Measurements from ENCODE around the gene PARVA.

Gene PARVA

DNA sequence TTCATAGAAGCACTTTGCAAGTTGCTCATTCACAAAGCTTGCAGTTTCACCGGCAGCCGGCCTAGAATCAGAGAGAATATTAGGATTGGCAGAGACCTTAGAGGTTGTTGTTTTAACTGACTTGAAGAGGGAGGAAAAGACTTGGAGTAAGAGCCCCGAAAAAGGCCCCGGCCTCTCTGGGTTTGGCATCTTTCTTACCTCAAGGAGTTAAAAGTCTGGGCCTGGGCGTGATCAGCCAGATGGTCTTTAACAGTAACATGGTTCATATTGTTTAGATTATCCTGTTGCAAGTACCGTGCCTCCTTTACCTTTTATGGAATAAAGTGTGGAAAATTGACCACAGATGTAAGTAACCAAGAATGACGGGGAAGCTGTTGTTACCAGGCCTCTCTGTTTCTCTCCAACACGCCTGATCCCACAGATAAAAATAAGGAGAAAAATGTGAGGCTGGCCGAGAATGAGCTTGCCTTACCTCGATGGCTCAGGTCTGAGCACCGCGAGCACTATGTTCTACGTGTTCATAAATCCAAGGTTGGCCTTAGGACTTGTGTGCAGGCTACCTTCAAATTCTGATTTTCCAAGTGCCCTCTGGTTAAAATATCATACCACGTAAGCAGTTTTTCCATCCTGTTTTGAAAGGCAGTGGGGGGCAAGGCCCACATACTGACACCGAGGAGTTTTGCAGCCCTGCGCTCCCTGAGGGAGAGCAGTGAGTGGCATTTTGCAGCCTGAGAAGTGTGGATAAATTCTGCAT is 56.4 kb downstream of the PARVA start:
- Histone ChIP-seq H3K27me3 (ENCODE audit: control insufficient read depth, insufficient read depth, low read length) (no peaks in the 10 kb centered on the region), H3K9ac (ENCODE audit: low read length) (no peak overlapping the region), H3K9me3 (ENCODE audit: control insufficient read depth, insufficient read depth, low read depth, low read length) (no peaks in the 10 kb centered on the region), H3K36me3 (ENCODE audit: control insufficient read depth, insufficient read depth, low read length) (no peaks in the 10 kb centered on the region), H3K27ac (ENCODE audit: low read depth, low read length) (no peak overlapping the region), H3K4me1 (ENCODE audit: control insufficient read depth, insufficient read depth, low read length) (peaks cover 16% of the 10 kb centered on the region), H3K4me3 (ENCODE audit: low read depth, low read length) (no peak overlapping the region)

DNA sequence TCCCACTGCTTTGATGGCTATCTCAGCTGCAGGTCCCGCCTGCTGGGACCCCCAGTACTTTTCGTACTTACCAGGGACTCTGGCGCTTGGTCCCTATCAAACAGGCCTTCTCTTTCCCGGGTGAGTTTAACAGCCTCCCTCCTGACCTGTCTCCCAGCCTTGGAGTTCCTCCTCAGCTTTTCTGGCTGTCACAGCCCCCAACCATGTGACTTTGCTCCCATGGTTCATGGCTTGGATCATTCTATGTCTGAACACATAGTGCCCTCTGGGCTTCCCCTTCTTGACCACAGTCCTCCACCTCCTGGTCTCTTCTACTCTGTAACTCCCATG is 56.9 kb downstream of the PARVA start:
- no peak overlapping the region for H3K27ac ChIP-seq (ENCODE audit: low read depth, low read length)
- H3K36me3 ChIP-seq (ENCODE audit: control insufficient read depth, insufficient read depth, low read length), result no peaks in the 10 kb centered on the region
- no peak overlapping the region for H3K9ac ChIP-seq (ENCODE audit: low read length)
- H3K9me3 ChIP-seq (ENCODE audit: control insufficient read depth, insufficient read depth, low read depth, low read length), result no peaks in the 10 kb centered on the region
- peaks cover 18% of the 10 kb centered on the region for H3K4me1 ChIP-seq (ENCODE audit: control insufficient read depth, insufficient read depth, low read length)
- no peak overlapping the region for H3K4me3 ChIP-seq (ENCODE audit: low read depth, low read length)
- H3K27me3 ChIP-seq (ENCODE audit: control insufficient read depth, insufficient read depth, low read length), result no peaks in the 10 kb centered on the region

DNA sequence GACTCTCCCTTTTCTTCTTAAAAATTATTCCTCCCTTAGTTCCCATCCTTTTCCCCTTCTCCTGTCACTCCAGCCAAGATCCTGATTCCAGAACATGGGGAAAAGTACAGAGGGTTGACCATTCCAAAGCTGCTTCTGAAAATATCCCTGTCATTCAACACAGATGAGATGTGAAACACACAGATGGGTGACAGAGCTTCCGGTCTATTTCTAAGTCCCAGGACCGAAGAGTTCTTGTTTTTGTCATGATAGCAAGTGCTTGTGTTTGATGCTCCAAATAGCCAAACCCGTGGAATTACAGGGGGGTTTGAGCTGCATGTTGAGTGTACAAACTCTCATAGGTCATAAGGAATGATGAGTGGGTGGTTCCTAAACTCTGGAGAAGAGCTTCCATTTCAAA is 57.9 kb downstream of the PARVA start:
- H3K9ac ChIP-seq (ENCODE audit: low read length), result no peak overlapping the region
- H3K4me3 ChIP-seq (ENCODE audit: low read depth, low read length), result no peak overlapping the region
- no peaks in the 10 kb centered on the region for H3K27me3 ChIP-seq (ENCODE audit: control insufficient read depth, insufficient read depth, low read length)
- H3K4me1 ChIP-seq (ENCODE audit: control insufficient read depth, insufficient read depth, low read length), result peaks cover 26% of the 10 kb centered on the region
- H3K9me3 ChIP-seq (ENCODE audit: control insufficient read depth, insufficient read depth, low read depth, low read length), result peaks cover 6% of the 10 kb centered on the region
- no peaks in the 10 kb centered on the region for H3K36me3 ChIP-seq (ENCODE audit: control insufficient read depth, insufficient read depth, low read length)
- no peak overlapping the region for H3K27ac ChIP-seq (ENCODE audit: low read depth, low read length)

DNA sequence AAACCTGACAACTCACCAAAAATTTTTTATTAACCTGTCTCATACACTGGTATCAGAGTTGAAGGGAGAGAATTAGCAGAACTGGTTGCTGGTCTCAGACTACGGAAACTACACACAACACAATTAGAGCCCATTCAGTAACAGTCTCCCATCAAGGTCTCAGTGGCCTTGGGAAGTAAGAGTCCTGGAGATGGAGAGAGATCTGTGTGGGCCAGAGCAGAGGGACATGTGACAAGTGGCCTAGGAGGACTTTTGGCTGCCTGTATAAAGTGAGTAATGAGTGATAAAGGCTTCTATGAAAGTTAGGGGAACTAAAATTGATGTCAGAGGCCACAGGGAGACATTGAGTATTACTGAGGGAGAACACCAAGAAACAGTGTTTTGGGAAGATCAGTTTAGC is 58.9 kb downstream of the PARVA start:
- Histone ChIP-seq H3K36me3 (ENCODE audit: control insufficient read depth, insufficient read depth, low read length) (no peaks in the 10 kb centered on the region), H3K27ac (ENCODE audit: low read depth, low read length) (no peak overlapping the region), H3K4me1 (ENCODE audit: control insufficient read depth, insufficient read depth, low read length) (peaks cover 20% of the 10 kb centered on the region), H3K9ac (ENCODE audit: low read length) (no peak overlapping the region), H3K27me3 (ENCODE audit: control insufficient read depth, insufficient read depth, low read length) (no peaks in the 10 kb centered on the region), H3K4me3 (ENCODE audit: low read depth, low read length) (no peak overlapping the region), H3K9me3 (ENCODE audit: control insufficient read depth, insufficient read depth, low read depth, low read length) (peaks cover 15% of the 10 kb centered on the region)

DNA sequence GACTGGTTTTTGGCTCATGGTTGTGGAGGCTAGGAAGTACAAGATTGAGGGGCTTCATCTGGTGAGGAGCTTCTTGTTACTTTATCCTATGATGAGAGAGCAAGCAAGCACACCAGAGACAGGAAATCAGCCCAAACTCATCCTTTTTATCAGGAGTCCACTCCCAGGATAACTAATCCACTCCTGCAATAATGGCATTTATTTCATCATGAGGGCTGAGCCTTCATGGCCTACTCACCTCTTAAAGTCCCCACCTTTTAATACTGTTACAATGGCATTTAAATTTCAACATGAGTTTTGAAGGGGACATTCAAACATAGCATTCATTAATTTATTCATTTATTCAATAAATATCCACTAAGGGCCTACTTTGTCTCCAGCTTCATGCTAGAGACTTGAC is 60.9 kb downstream of the PARVA start:
- H3K36me3 ChIP-seq (ENCODE audit: control insufficient read depth, insufficient read depth, low read length), result no peaks in the 10 kb centered on the region
- no peak overlapping the region for H3K4me3 ChIP-seq (ENCODE audit: low read depth, low read length)
- H3K9me3 ChIP-seq (ENCODE audit: control insufficient read depth, insufficient read depth, low read depth, low read length), result peaks cover 15% of the 10 kb centered on the region
- H3K9ac ChIP-seq (ENCODE audit: low read length), result no peak overlapping the region
- no peaks in the 10 kb centered on the region for H3K27me3 ChIP-seq (ENCODE audit: control insufficient read depth, insufficient read depth, low read length)
- no peak overlapping the region for H3K27ac ChIP-seq (ENCODE audit: low read depth, low read length)
- peaks cover 20% of the 10 kb centered on the region for H3K4me1 ChIP-seq (ENCODE audit: control insufficient read depth, insufficient read depth, low read length)

DNA sequence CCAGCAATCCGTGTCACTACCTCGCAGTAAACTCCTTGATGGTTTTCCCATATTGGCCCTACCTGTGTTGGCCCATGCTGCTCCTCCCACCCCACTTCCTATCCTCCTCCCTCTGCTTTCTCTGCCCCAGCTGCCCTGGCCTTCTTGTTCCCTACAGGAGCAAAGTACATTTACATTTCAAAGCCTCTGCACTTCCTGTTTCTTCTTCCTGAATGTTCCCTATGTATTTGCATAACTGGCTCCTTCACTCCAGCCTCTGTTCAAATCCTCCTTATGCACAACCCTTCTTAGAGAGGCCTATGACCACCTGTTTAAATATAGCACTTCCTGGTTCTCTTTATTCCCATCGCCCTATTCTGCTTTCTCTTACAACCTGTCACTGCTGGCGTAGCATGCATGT is 62.2 kb downstream of the PARVA start:
- Histone ChIP-seq H3K27ac (ENCODE audit: low read depth, low read length) (no peak overlapping the region), H3K4me3 (ENCODE audit: low read depth, low read length) (no peak overlapping the region), H3K36me3 (ENCODE audit: control insufficient read depth, insufficient read depth, low read length) (no peaks in the 10 kb centered on the region), H3K9ac (ENCODE audit: low read length) (no peak overlapping the region), H3K27me3 (ENCODE audit: control insufficient read depth, insufficient read depth, low read length) (no peaks in the 10 kb centered on the region), H3K9me3 (ENCODE audit: control insufficient read depth, insufficient read depth, low read depth, low read length) (peaks cover 15% of the 10 kb centered on the region), H3K4me1 (ENCODE audit: control insufficient read depth, insufficient read depth, low read length) (peaks cover 10% of the 10 kb centered on the region)

DNA sequence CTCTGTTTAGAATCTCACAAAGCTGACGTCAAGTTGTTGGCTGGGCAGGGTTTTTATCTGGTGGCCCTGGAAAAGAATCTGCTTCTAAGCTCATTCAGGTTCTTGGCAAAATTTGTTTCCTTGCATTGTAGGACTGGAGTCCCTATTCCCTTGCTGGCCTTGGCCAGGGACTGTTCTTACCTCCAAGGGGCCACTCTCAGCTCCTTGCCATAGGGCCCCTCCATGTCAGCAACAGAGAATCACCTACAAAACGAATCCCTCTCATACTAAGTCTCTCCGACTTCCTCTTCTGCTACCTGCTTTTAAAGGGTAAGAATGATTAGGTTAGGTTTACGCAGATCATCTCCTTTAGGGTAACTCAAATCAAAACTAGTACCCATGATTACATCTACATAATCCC is 63.2 kb downstream of the PARVA start:
- Histone ChIP-seq H3K27me3 (ENCODE audit: control insufficient read depth, insufficient read depth, low read length) (no peaks in the 10 kb centered on the region), H3K9me3 (ENCODE audit: control insufficient read depth, insufficient read depth, low read depth, low read length) (peaks cover 15% of the 10 kb centered on the region), H3K4me1 (ENCODE audit: control insufficient read depth, insufficient read depth, low read length) (peaks cover 10% of the 10 kb centered on the region), H3K9ac (ENCODE audit: low read length) (no peak overlapping the region), H3K36me3 (ENCODE audit: control insufficient read depth, insufficient read depth, low read length) (no peaks in the 10 kb centered on the region), H3K27ac (ENCODE audit: low read depth, low read length) (no peak overlapping the region), H3K4me3 (ENCODE audit: low read depth, low read length) (no peak overlapping the region)

DNA sequence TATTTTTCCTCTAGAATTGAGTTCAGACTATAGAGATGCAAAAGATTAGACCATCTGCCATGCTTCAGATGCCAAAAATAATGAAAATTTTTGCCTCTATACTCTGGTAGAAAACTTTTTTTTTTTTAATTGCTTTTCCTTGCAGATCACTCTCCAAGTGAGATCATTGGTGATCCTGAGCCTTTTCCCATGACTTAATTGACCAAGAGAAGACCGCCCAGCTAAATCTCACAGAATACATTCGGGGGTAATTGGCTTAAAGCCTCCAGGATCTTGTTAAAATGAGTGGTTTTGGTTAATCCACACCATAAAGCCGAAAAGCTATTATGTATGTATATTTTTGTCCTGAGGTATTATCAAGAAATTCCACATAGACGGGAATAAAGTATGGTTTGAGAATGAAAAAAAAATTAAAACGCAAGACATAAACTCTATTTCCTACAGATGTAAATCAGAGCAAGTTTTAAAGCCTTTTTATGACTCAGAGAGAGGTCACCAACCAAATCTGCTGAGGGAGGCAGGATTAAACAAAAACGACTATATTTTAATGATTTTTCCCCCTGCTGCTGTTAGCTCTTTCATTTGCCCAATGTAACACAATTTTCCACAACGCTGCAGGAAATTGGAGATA is 64.0 kb downstream of the PARVA start:
- Histone ChIP-seq H3K4me1 (ENCODE audit: control insufficient read depth, insufficient read depth, low read length) (peaks cover 10% of the 10 kb centered on the region), H3K4me3 (ENCODE audit: low read depth, low read length) (no peak overlapping the region), H3K27ac (ENCODE audit: low read depth, low read length) (no peak overlapping the region), H3K9ac (ENCODE audit: low read length) (no peak overlapping the region), H3K36me3 (ENCODE audit: control insufficient read depth, insufficient read depth, low read length) (no peaks in the 10 kb centered on the region), H3K9me3 (ENCODE audit: control insufficient read depth, insufficient read depth, low read depth, low read length) (peaks cover 15% of the 10 kb centered on the region), H3K27me3 (ENCODE audit: control insufficient read depth, insufficient read depth, low read length) (no peaks in the 10 kb centered on the region)

DNA sequence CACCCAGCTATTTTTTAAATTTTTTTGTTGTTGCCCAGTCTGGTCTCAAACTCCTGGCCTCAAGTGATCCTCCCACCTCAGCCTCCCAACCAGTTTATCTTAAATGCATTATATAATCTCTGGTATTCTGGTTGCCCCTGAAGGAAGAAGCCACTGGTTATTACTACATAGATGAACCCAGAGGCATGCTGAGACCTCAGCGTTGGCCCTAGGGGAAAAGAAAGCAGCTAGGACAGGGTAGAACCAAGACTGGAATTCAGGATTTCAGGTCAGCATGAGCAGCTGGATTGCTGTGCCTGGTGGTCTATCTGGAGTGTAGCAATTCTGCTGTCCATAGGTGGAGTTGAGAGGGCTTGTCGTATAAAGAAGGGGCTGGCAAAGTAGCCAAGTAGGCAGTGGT is 67.2 kb downstream of the PARVA start:
- Histone ChIP-seq H3K9ac (ENCODE audit: low read length) (no peak overlapping the region), H3K4me1 (ENCODE audit: control insufficient read depth, insufficient read depth, low read length) (peaks cover 6% of the 10 kb centered on the region; the same call in 1 of the 2 replicates), H3K36me3 (ENCODE audit: control insufficient read depth, insufficient read depth, low read length) (no peaks in the 10 kb centered on the region), H3K27me3 (ENCODE audit: control insufficient read depth, insufficient read depth, low read length) (no peaks in the 10 kb centered on the region), H3K4me3 (ENCODE audit: low read depth, low read length) (no peak overlapping the region), H3K27ac (ENCODE audit: low read depth, low read length) (no peak overlapping the region), H3K9me3 (ENCODE audit: control insufficient read depth, insufficient read depth, low read depth, low read length) (peaks cover 15% of the 10 kb centered on the region)

DNA sequence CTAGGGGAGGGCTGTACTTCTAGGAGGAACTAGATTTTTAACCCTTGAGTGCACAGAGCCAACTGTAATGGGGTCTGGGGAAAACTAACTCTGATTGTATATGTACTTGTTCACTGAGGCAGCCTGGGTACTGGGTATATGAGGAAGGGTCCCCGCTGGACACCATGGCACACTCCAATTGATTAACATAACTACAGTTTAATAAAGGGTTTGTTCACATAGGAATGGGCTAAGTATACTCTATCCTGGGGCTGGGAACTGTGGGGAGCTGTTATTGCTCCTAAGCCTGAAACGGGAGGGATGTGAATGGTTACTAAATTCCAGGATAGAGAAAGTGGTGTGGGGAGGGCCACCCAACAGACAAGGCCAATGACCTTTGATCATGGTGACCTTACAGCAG is 67.6 kb downstream of the PARVA start:
- Histone ChIP-seq H3K4me3 (ENCODE audit: low read depth, low read length) (no peak overlapping the region), H3K27me3 (ENCODE audit: control insufficient read depth, insufficient read depth, low read length) (no peaks in the 10 kb centered on the region), H3K9me3 (ENCODE audit: control insufficient read depth, insufficient read depth, low read depth, low read length) (peaks cover 12% of the 10 kb centered on the region), H3K36me3 (ENCODE audit: control insufficient read depth, insufficient read depth, low read length) (no peaks in the 10 kb centered on the region), H3K27ac (ENCODE audit: low read depth, low read length) (no peak overlapping the region), H3K4me1 (ENCODE audit: control insufficient read depth, insufficient read depth, low read length) (peaks cover 2% of the 10 kb centered on the region; the same call in 1 of the 2 replicates), H3K9ac (ENCODE audit: low read length) (no peak overlapping the region)

DNA sequence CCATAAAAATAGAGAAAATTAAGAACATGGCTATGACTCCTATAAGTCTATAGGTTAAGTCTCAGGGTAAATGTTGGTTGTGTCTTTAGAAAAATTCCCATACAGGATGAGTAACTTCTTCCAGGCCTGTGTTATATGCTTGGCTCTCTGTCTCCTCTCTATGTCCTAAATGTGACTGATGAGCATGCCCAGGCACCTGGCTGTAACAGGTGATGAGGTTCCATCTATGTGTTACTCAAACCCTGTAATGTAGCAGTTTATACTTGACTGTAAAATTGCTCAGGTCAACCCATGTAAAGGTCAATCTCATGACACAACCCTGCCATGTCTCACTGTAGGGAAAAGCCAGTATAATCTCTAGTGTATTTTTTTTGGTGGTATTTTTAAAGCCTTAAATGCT is 69.5 kb downstream of the PARVA start:
- no peak overlapping the region for H3K27ac ChIP-seq (ENCODE audit: low read depth, low read length)
- no peaks in the 10 kb centered on the region for H3K4me1 ChIP-seq (ENCODE audit: control insufficient read depth, insufficient read depth, low read length)
- no peaks in the 10 kb centered on the region for H3K27me3 ChIP-seq (ENCODE audit: control insufficient read depth, insufficient read depth, low read length)
- H3K4me3 ChIP-seq (ENCODE audit: low read depth, low read length), result no peak overlapping the region
- no peaks in the 10 kb centered on the region for H3K9me3 ChIP-seq (ENCODE audit: control insufficient read depth, insufficient read depth, low read depth, low read length)
- H3K36me3 ChIP-seq (ENCODE audit: control insufficient read depth, insufficient read depth, low read length), result no peaks in the 10 kb centered on the region
- no peak overlapping the region for H3K9ac ChIP-seq (ENCODE audit: low read length)

All from HUES6 (cell line).